Peyer's patch (tissue), 4 donors: Measurements from ENCODE around the gene PTPRK. TPM values are rescaled to one million over a fixed set of nuclear protein-coding genes. Genes with fewer than 3 reads are reported as not detected.

Experiments
- DNase-seq, 3 donors: peaks; one replicate each; pipeline ENCODE4 v3.0.0-alpha.2; 2017 to 2019
- H3K27ac ChIP-seq, 4 donors: fragments of 200-600 bp; sonication (generic); one replicate each; pipeline ENCODE4 v1.5.1; 2016 to 2019
- H3K27me3 ChIP-seq, 2 donors: fragments of 200-600 bp; sonication (generic); one replicate each; pipeline ENCODE4 v1.5.1; 2019
- H3K36me3 ChIP-seq, 3 donors: fragments of 200-600 bp; sonication (generic); one replicate each; pipeline ENCODE4 v1.5.1; 2016 to 2019
- H3K4me1 ChIP-seq, 4 donors: fragments of 200-600 bp; sonication (generic); one replicate each; pipeline ENCODE4 v1.5.1; 2016 to 2019
- H3K4me3 ChIP-seq, 4 donors: fragments of 200-600 bp; sonication (generic); 1 replicate in 3 of 4; 2 replicates in 1 of 4; pipeline ENCODE4 v1.5.1; 2016 to 2019; ENCODE audit warnings: mild to moderate bottlenecking in 1 of 4
- H3K9me3 ChIP-seq, 4 donors: fragments of 200-600 bp; sonication (generic); one replicate each; pipeline ENCODE4 v1.5.1; 2016 to 2019; ENCODE audit warnings: mild to moderate bottlenecking in 1 of 4
- POLR2A ChIP-seq, 2 donors: fragments of 450-650 bp; IDR thresholded peaks; one replicate each; pipeline ENCODE4 v1.5.1; 2017; ENCODE audit warnings: antibody characterized with exemption in 2 of 2, mild to moderate bottlenecking in 2 of 2, moderate library complexity in 2 of 2
- total RNA-seq, 4 donors: library from RNA; depleted of rRNA; stranded (reverse); fragments of >200 nt; gene quantifications; one replicate each; pipeline ENCODE4 v1.1.0, GENCODE V29; 2016
- TF ChIP-seq, protein P1 (sequence below), 6 experiments: fragments of 450-650 bp in 4 of 6; fragments of 200-600 bp in 2 of 6; sonication (generic) in 1 of 6; IDR thresholded peaks; one replicate each; pipeline ENCODE4 v1.5.1; 2017 to 2019; ENCODE audit warnings: antibody characterized with exemption in 6 of 6, mild to moderate bottlenecking in 3 of 6, moderate library complexity in 1 of 6

PTPRK gene
- total RNA-seq, 4 donors from 2014 or later = 109 to 192 (median 153) TPM

DNA sequence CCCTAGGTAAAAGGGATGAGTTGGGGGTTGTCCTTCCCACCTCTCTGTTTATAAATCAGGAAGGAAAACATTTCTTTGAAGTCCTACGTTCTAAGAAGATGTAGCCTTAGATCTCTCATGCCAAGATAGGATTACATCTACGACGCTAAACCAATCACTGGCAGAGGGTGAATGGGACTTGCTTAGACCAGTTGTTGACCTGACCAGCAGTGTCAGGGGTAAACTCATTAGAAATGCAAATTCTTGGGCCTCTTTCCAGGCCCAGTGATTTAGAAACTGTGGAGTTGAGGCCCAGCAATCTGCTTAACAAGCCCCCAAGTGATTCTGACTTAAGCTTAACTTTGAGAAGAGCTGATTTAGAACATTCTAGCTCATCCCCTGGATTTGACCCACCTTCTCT is 472.4 kb downstream of the PTPRK start:
- Histone ChIP-seq H3K36me3 (no peaks in the 10 kb centered on the region), H3K27me3 (no peaks in the 10 kb centered on the region), H3K27ac (no peak overlapping the region), H3K4me3 (no peak overlapping the region), H3K9me3 (no peaks in the 10 kb centered on the region), H3K4me1 (no peaks in the 10 kb centered on the region)
- no peak for TF ChIP-seq POLR2A (IDR thresholded peaks at IDR 0.05)
- TF ChIP-seq, protein P1, sequence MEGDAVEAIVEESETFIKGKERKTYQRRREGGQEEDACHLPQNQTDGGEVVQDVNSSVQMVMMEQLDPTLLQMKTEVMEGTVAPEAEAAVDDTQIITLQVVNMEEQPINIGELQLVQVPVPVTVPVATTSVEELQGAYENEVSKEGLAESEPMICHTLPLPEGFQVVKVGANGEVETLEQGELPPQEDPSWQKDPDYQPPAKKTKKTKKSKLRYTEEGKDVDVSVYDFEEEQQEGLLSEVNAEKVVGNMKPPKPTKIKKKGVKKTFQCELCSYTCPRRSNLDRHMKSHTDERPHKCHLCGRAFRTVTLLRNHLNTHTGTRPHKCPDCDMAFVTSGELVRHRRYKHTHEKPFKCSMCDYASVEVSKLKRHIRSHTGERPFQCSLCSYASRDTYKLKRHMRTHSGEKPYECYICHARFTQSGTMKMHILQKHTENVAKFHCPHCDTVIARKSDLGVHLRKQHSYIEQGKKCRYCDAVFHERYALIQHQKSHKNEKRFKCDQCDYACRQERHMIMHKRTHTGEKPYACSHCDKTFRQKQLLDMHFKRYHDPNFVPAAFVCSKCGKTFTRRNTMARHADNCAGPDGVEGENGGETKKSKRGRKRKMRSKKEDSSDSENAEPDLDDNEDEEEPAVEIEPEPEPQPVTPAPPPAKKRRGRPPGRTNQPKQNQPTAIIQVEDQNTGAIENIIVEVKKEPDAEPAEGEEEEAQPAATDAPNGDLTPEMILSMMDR (IDR thresholded peaks at IDR 0.05) = no peak
- DNase-seq = no peak

DNA sequence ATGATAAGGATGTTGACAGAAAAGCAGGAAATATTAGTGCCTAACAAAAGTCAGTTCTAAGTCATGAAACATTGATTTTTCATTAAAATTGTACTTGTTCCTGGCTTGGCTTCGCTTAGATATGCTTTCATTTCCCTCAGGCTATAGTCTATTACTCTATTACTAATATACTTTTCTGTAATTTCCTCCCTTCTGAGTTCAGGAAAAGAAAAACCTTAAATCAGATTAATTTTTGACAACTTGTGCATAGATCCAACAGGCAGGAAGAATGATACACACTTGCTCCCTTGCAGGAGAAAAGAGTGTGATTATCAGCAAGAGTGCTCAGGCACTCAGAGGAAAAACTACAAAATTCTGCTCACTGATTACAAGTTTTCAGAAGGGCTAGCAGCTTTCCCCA is 474.4 kb downstream of the PTPRK start:
- Histone ChIP-seq H3K4me3 (no peak overlapping the region), H3K4me1 (no peaks in the 10 kb centered on the region), H3K9me3 (no peaks in the 10 kb centered on the region), H3K36me3 (no peaks in the 10 kb centered on the region), H3K27me3 (no peaks in the 10 kb centered on the region), H3K27ac (no peak overlapping the region)
- DNase-seq = no peak
- TF ChIP-seq, protein P1 (IDR thresholded peaks at IDR 0.05) = no peak
- no peak for TF ChIP-seq POLR2A (IDR thresholded peaks at IDR 0.05)

DNA sequence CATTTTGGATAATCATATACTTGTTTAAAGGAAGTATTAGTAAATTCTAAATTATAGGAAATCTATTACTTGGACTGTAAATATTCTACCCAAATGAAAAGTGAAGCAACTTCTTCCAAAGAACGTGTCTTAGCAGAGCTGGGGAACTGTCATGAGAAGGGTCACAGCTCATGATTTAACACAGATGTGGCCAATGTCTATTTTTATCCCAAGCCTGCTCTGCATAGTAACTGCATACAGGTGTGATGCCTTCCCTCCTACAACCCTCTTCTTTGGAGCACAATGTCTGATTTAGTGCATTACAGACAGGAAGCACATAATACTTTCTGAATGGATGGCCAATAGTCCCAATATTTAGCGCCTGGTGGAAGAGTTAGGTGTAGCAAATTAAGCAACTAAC is 480.9 kb downstream of the PTPRK start:
- no peak overlapping the region for H3K27ac ChIP-seq
- H3K4me3 ChIP-seq = no peak overlapping the region
- TF ChIP-seq, protein P1 (IDR thresholded peaks at IDR 0.05) = no peak
- TF ChIP-seq POLR2A (IDR thresholded peaks at IDR 0.05) = no peak
- peaks cover 0 to 7% (median 0%) of the 10 kb centered on the region in 3 donors for H3K36me3 ChIP-seq
- H3K27me3 ChIP-seq = no peaks in the 10 kb centered on the region
- DNase-seq = no peak
- no peaks in the 10 kb centered on the region for H3K9me3 ChIP-seq
- no peaks in the 10 kb centered on the region for H3K4me1 ChIP-seq

DNA sequence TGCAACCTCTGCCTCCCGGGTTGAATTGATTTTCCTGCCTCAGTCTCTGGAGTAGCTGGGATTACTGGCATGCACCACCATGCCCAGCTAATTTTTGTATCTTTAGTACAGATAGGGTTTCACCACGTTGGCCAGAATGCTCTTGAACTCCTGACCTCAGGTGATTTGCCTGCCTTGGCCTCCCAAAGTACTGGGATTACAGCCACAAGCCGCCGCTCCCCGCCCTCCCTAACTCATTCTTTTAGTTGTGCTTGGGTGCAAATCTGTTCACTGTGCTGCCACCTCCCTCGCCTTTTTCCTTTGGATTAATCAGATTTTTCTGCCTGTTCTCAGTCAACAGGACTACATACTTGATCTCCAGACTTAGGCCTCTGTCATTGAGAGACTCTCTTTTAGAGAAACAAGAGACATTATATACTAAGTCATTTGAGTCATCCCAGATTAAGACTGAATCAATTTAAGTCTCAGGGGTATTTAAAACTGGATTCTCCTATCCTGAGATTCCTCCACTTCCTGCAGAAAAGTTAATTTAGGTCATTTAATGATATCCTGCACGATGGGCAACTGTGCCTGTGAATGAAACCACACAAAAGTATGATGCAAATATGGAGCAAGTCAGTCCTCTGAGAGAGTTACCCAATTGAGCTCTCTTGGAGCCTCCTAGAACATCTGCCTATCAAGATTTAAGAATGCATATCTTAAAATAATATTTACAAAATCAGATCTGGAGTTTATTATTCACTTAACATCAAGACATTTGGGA is 483.4 kb downstream of the PTPRK start:
- H3K9me3 ChIP-seq = no peaks in the 10 kb centered on the region
- H3K4me1 ChIP-seq = no peaks in the 10 kb centered on the region
- no peaks in the 10 kb centered on the region for H3K27me3 ChIP-seq
- no peak for DNase-seq
- TF ChIP-seq, protein P1 (IDR thresholded peaks at IDR 0.05) = no peak
- no peak for TF ChIP-seq POLR2A (IDR thresholded peaks at IDR 0.05)
- H3K36me3 ChIP-seq = peaks cover 0 to 7% (median 0%) of the 10 kb centered on the region in 3 donors
- no peak overlapping the region for H3K27ac ChIP-seq
- H3K4me3 ChIP-seq = no peak overlapping the region

DNA sequence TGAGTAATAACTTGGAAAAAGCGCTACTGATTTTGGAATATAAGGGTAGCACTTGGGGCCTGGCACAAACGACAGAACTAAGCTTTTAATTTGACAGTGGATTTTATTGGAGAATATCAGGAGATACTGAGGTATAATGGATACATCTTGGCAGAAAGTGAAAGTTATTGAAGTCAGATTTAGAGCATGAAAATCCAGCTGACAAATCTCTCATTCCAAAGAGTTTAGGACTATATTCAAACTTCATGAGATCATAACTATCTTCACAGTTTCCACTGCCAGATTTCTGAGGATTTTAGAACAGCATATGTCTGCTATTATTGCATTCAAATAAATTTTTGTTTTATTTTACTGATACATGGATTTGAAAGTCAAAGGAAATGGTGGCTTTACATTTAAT is 487.2 kb downstream of the PTPRK start:
- no peak for DNase-seq
- H3K4me1 ChIP-seq = no peaks in the 10 kb centered on the region
- TF ChIP-seq, protein P1 (IDR thresholded peaks at IDR 0.05) = no peak
- TF ChIP-seq POLR2A (IDR thresholded peaks at IDR 0.05) = no peak
- H3K36me3 ChIP-seq = peaks cover 0 to 7% (median 0%) of the 10 kb centered on the region in 3 donors
- no peak overlapping the region for H3K4me3 ChIP-seq
- H3K27ac ChIP-seq = no peak overlapping the region
- H3K27me3 ChIP-seq = no peaks in the 10 kb centered on the region
- no peaks in the 10 kb centered on the region for H3K9me3 ChIP-seq
